Measurements from ENCODE around the gene ABHD6. TPM values are rescaled to one million over a fixed set of nuclear protein-coding genes. Genes with fewer than 3 reads are reported as not detected.
A peak's percentile ranks its signal among the peaks of the same experiment; 100 is the strongest.

ABHD6 gene
- total RNA-seq, 1 experiment from 2014 or later = 2.2 TPM

GRCh38 chr3:58333206-58334012 lies 95.8 kb downstream of the ABHD6 start:
- Histone ChIP-seq H2AFZ (ENCODE audit: low read length) (no peak overlapping the region), H3K9ac (ENCODE audit: extremely low read depth, insufficient read length, low read length) (no peak overlapping the region), H3K14ac (ENCODE audit: insufficient read depth, low read length) (no peak overlapping the region), H4K91ac (ENCODE audit: insufficient read length, low read depth, low read length) (no peak overlapping the region), H3K23me2 (ENCODE audit: insufficient read length, low read depth, low read length, poor library complexity, severe bottlenecking) (peaks cover 4% of the 10 kb centered on the region), H4K20me1 (ENCODE audit: control insufficient read depth, insufficient read depth, insufficient read length) (no peaks in the 10 kb centered on the region), H3K4me1 (ENCODE audit: insufficient read depth, low read length) (no peaks in the 10 kb centered on the region; the same call in 1 of the 2 replicates), H3K9me3 (ENCODE audit: control insufficient read depth, low read depth, low read length) (no peaks in the 10 kb centered on the region), H2BK20ac (ENCODE audit: low read depth, low read length, poor library complexity, severe bottlenecking) (no peak overlapping the region), H3K27me3 (ENCODE audit: insufficient read depth, low read length) (no peaks in the 10 kb centered on the region; the same call in 1 of the 2 replicates), H2BK5ac (ENCODE audit: insufficient read length, low read length) (no peak overlapping the region), H3K27ac (ENCODE audit: insufficient read length, low read depth, low read length) (no peak overlapping the region), H3K79me2 (ENCODE audit: insufficient read depth, low read length) (no peaks in the 10 kb centered on the region), H3T11ph (ENCODE audit: low read length) (no peak overlapping the region), H2AK5ac (ENCODE audit: insufficient read length, low read length) (no peak overlapping the region), H3K79me1 (ENCODE audit: insufficient read depth, low read depth, low read length, poor library complexity, severe bottlenecking) (no peaks in the 10 kb centered on the region), H4K5ac (ENCODE audit: insufficient read length, low read depth, low read length) (no peak overlapping the region), H3K18ac (ENCODE audit: insufficient read length, low read depth, low read length) (no peak overlapping the region), H2BK12ac (ENCODE audit: insufficient read length, low read depth, low read length) (no peak overlapping the region), H3K23ac (ENCODE audit: insufficient read length, low read depth, low read length) (no peak overlapping the region), H3K4ac (ENCODE audit: low read depth, low read length) (no peak overlapping the region), H3K4me2 (ENCODE audit: insufficient read depth, insufficient read length, low read length) (peak overlapping the region; percentile 81), H4K8ac (replicated peaks; ENCODE audit: insufficient read length, low read depth, low read length) (no peak overlapping the region), H2BK15ac (ENCODE audit: low read depth, low read length) (no peak overlapping the region), H3K56ac (ENCODE audit: insufficient read length, low read depth, low read length) (no peak overlapping the region), H2BK120ac (ENCODE audit: low read depth, low read length, poor library complexity, severe bottlenecking) (no peak overlapping the region)
- Mint-ChIP-seq H3K4me1 (peaks cover 10 to 23% of the 10 kb centered on the region in 2 experiments), H3K4me3 (peak overlapping the region; percentile 82 to 98), H3K27me3 (ENCODE audit: low read depth) (peaks cover 39% of the 10 kb centered on the region), H3K36me3 (ENCODE audit: insufficient read depth in 1 of 3, low read depth in 3 of 3) (no peaks in the 10 kb centered on the region), H3K9me3 (no peaks in the 10 kb centered on the region), H3K27ac (no peak overlapping the region)
- WGBS (ENCODE audit: extremely low coverage, insufficient read length, low lambda C conversion rate) = no CpG with 5 or more reads among the region's 37 CpGs
- DNase-seq = peak; percentile 63
- TF ChIP-seq CTCF (conservative IDR thresholded peaks at IDR 0.05) = no peak

Measured in H9 (cell line).